HG02798 (cell line): Measurements from ENCODE around the gene RBPJ.
"Not testable (repeated sequence)": the region's sequence is repeated elsewhere in the genome, so short reads cannot be mapped to it uniquely, and the experiment has no call there.

Source experiments
- ATAC-seq: cut with Tn5 transposase; IDR thresholded peaks from one replicate; pipeline ENCODE4 v1.9.1; 2021; ENCODE audit warnings: mild to moderate bottlenecking; ENCODE audit not compliant: unreplicated experiment, poor library complexity

Gene RBPJ

GRCh38 chr4:26368685-26369084 lies 47.9 kb downstream of the RBPJ start:
- ATAC-seq, result no peak

DNA sequence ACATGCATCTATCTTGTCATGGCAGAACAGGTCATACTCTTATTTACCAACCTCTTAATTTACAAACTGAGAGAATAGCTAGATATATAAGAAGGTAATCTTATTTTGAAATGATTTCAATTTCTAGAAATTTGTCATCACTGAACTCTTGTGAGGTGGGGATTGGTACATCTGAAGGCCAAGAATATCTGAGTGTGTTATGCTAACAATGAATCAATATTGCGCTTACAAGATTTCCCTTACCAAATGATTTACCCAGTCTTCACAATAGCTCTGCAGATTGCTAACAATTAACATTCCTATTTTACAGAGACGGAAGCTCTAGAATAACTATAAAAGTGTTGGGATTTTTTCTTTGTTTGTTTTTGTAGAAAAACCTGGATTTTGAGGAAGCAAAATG lies 48.3 kb downstream of the RBPJ start:
- ATAC-seq, result no peak

GRCh38 chr4:26369581-26369980 lies 48.8 kb downstream of the RBPJ start:
- no peak for ATAC-seq

GRCh38 chr4:26372076-26372475 lies 51.3 kb downstream of the RBPJ start:
- no peak for ATAC-seq

- peak; percentile 83 for ATAC-seq
Measured at GRCh38 chr4:26372525-26373172, 51.8 kb downstream of the RBPJ start.

DNA sequence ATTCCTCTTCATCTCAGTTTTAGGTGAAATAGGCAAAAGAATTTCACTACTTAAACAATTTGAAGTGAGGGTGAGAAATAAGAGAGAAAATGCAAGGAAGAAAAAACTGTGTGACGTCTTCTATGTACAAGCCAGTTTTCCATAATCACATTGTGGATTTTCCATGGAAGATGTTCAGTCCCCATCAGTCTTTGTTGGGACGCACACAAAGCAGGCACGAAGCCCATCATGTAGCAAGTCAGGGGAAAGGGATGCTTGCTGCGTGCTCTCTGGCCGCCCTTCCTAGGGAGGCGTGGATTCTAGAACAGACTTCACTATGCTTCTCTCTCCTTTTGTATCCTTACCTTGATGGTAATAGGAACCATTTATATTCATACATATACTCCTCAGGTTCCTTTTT lies 54.7 kb downstream of the RBPJ start:
- ATAC-seq, result no peak

- ATAC-seq, result no peak
Measured at GRCh38 chr4:26377328-26378311, 56.8 kb downstream of the RBPJ start.

GRCh38 chr4:26379837-26380236 lies 59.0 kb downstream of the RBPJ start:
- ATAC-seq, result no peak

- ATAC-seq, result no peak
Measured at GRCh38 chr4:26380740-26381139, 59.9 kb downstream of the RBPJ start.

DNA sequence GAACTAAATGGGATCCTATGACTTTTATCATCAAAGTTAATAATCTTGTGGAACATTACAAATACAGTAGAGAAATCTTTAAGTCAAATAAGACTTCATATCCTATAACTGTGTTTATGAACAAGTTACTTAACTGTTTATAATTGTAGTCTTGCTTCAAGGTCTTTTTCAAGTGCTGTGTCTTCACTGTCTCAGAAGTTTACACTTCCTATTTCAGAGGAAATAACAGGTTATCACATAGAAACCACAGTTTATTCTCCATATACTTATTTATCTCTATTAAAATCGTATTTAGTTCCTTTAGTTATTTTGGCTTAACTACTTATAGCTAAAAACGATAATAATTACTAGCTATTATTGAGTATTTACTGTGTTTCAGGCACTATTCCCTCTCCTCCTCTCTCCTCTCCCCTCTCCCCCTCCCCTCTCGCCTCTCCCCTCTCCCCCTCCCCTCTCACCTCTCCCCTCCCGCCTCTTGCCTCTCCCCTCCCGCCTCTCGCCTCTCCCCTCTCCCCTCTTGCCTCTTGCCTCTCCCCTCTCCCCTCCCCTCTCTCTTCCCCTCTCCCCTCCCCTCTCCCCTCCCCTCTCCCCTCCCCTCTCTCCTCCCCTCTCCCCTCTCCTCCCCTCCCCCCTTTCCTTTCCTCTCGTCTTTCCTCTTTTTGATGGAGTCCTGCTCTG lies 63.7 kb downstream of the RBPJ start:
- ATAC-seq, result no peak

- ATAC-seq, result no peak
Measured at GRCh38 chr4:26385690-26386089, 64.9 kb downstream of the RBPJ start.

DNA sequence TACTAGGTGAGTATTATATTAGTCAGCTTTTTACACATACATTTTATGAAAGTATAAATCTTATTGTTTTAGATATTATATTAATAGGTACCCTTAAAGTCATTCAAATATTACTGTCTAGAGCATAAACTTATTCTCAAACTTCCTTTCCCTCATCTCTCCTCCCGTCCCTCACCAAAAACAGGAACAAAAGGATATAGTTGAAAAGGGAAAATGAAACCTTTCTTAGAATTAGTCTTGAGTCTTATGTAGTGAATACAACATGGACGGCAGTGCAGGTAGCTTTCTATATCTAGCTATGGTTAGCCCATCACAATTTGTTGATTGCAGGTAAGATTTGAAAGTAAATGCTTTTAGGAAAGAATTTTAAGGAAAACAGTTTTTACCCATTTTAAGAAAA lies 65.6 kb downstream of the RBPJ start:
- no peak for ATAC-seq

- ATAC-seq, result no peak
Measured at GRCh38 chr4:26388671-26389070, 67.9 kb downstream of the RBPJ start.

DNA sequence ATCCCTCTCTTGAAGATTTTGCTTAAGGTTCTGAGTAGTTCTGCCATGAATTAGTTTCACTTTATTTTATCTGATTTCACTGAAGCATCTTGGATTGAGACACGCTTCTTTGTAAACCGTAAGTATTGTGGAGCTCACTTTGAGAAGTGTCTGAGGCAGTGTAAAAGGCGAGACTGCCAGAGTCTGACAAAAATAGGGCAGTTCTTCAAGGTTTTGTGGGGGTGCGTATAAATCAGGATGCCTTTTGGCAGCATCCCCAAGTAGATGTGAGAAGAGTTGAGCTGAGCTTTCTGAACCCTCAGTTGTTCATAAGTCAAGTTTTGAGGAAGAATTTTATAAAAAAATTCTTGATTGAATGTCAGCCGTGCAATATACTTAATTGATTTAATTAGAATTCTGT lies 76.3 kb downstream of the RBPJ start:
- no peak for ATAC-seq

- ATAC-seq, result no peak
Measured at GRCh38 chr4:26400132-26400531, 79.3 kb downstream of the RBPJ start.

DNA sequence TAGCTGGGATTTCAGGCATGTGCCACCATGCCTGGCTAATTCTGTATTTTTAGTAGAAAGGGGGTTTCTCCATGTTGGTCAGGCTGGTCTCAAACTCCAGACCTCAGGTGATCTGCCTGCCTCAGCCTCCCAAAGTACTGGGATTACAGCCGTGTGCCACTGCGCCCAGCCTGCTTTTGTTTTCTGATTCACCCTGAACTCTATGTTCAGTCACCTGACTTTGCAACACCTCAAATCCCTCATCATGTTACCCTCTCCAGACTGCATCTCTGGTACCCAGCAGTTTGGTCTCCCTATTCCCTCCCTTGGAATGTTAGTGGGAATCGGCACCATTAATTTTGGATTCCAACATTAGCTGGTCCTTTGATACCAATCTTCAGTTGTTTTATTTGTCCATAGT lies 81.2 kb downstream of the RBPJ start:
- ATAC-seq, result not testable (repeated sequence)

DNA sequence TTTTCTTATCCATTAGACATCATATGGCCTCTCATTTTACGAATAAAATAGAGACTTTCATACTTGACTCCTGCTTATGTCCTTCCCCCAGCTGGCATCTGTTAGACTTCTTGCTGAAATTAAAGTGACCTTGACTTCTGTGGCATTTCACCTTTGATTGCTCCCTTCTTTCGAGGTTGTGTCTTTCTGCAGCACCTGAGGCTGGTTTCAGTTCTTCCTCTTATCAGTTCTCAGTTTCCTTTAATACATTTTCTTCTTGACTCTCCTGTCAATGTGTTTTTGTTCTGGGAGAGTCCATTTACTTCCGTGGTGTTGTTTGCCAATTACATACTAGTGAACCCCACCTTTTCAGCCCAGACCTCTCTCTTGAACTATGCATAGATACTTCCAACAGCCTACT lies 81.6 kb downstream of the RBPJ start:
- ATAC-seq, result peak; percentile 51

DNA sequence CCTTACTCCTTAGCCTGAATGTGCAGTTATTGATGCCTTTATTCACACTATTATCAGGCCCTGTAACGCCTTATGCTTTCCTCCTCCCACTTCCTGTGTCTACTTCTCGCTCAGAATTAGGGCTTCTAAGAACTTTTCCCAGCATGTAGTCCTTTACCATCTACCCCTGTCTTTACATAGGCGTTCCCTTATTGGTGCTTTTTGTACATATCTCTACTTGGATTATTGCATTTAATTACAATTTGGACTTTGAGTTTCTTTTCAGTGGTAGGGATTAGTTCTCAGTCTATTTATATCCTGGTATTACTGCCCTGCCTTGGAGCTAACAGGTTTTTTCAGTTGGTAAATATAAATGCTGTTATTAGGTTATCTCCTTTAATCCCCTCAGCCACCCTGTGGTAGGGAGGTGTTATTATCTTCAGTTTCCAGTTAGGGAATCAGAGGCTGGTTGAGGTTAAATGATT lies 84.0 kb downstream of the RBPJ start:
- no peak for ATAC-seq

DNA sequence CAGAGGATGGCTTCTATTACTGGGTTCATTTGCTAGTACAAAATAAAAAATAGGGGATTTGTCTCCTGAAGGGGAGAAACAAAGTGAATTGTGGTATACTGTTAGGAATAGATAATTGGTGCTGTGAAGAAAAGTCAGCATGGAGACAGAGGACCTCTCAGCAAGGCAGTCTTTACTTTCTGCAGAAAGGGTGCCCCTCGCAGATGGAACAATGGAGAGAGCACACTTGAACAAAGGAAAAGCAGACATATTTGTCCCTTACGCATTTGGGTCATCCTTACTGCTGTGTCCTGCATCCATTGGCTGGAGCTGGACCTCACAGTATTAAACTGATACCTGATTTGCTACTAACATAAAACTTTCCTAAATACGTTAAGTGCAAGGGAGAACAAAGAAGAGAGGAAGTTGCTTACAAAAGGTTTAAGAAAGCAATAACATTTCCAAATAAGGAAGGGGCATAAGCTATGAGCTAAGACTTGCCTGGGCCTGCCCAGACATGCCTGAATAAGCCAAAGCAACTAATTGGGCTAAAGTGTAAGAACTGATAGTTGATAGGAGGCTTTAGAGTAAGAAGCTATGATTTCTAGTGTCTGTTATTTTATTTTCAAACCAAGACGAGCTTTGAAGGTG lies 85.6 kb downstream of the RBPJ start:
- no peak for ATAC-seq

- ATAC-seq, result no peak
Measured at GRCh38 chr4:26407476-26407875, 86.7 kb downstream of the RBPJ start.
